ENCODE measurements around the gene ROBO1. TPM values are rescaled to one million over a fixed set of nuclear protein-coding genes. Genes with fewer than 3 reads are reported as not detected.
"Not testable (repeated sequence)": the region's sequence is repeated elsewhere in the genome, so short reads cannot be mapped to it uniquely, and the experiment has no call there.

Gene ROBO1
- total RNA-seq, 1 donor from 2014 or later, result 38.8 TPM

- no peak for DNase-seq (ENCODE audit: low spot score)
Measured at GRCh38 chr3:78701537-78701936, 1066.3 kb downstream of the ROBO1 start.

DNA sequence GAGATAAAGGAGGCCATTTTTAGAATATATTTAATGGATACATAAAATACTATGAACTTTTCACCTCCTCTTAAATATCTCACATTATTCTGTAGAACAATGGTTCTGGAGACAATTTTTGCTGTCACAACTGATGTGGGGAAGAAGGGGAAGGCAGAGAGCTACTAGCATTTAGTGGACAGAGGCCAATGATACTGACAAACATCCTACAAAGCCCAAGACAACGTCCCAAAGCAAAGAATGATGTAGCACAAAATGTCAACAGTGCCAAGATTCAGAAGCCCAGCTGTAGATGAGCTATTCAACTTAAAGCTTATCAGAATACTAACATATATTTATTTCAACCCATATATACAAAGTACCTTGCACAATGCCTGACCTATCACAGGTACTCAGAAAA is 1069.4 kb downstream of the ROBO1 start:
- no peak for DNase-seq (ENCODE audit: low spot score)

GRCh38 chr3:78697426-78697825 is 1070.4 kb downstream of the ROBO1 start:
- DNase-seq (ENCODE audit: low spot score), result no peak

DNA sequence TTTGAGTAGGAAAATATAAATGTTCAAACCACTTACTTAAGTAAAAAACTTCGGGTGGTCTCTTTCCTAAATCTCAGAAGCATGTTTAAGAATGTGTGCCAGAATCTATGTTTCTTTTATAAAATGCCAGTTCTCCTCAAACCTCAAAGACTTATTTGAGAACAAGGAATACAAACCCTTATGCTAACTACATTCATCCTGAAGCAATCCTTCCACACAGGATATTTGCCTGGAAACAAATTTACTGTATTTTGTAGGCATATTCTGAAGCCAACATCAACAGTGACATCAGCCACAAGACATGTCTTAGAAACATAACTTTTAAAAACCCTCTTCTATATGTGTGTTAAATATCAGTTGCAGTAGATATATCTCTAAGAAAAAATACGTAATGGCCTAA is 1077.0 kb downstream of the ROBO1 start:
- DNase-seq (ENCODE audit: low spot score), result no peak

DNA sequence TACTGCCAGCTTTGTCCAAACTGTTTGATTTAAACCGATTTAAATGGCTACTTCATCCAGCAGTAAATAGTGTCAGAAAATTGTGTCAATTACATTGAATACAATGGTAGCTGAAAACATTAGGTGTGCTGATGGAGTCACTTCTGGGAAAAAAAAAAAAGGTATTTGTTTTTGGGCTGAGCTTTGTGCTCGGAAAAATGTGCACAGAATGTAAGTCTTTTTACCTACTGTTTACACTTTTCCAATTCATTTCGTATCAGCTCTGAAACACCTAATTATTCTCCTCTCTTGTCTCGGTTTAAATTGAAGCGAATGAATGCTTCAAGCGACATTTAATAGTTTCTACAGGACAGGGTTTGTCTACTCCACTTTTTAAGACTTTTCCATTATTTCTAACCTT is 1078.4 kb downstream of the ROBO1 start:
- no peak for DNase-seq (ENCODE audit: low spot score)

DNA sequence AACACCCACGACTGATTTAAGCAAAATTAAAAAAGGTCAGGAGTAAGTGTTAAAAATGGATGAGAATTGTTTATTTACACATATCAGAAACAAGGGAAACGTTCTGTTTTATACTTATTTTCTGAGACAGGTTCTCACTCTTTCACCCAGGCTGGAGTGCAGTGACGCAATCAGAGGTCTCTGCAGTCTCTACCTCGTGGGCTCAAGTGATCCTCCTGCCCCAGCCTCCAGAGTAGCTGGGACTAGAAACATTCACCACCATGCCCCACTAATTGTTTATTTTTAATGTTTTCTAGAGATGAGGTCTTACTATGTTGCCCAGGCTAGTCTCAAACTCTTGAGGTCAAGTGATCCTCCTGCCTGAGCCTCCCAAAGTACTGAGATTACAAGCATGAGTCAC is 1080.3 kb downstream of the ROBO1 start:
- DNase-seq (ENCODE audit: low spot score), result no peak

DNA sequence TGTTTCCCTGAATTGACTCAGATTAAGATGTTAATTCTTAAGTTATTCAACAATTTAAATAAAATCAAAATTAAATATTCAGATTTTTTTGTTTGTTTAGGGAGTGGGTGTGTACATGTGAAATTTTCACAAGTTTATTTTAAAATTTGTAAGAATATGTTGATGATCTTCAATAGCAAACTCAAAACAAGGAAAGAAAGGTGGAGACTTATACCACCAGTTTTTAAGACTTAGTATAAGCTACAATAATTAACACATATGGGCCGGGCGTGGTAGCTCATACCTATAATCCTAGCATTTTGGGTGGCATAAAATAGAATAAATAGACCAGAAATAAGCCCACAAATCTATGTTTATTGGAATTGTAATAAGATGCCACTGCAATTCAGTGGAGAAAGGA is 1084.5 kb downstream of the ROBO1 start:
- DNase-seq (ENCODE audit: low spot score), result no peak

- not testable (repeated sequence) for DNase-seq (ENCODE audit: low spot score)
Measured at GRCh38 chr3:78675119-78675805, 1092.5 kb downstream of the ROBO1 start.

- no peak for DNase-seq (ENCODE audit: low spot score)
Measured at GRCh38 chr3:78670746-78671145, 1097.1 kb downstream of the ROBO1 start.

DNA sequence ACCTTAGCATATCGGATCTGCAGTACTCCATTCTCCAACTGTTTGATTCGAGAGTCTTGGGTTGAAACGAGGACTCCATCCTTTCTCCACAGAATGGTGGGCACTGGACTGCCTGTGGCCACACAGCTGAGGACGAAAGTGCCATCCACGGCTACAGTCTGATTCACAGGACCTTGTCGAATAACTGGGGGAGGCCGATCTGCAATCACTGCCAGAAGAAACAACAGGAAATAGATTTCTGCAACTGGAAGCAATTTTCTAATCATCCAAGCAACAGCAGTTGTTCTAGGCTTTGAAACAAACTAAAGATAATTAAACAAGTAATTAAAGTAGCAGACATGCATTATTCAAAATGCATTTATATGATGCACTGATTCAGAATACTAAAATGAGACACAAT is 1097.7 kb downstream of the ROBO1 start:
- DNase-seq (ENCODE audit: low spot score), result no peak

DNA sequence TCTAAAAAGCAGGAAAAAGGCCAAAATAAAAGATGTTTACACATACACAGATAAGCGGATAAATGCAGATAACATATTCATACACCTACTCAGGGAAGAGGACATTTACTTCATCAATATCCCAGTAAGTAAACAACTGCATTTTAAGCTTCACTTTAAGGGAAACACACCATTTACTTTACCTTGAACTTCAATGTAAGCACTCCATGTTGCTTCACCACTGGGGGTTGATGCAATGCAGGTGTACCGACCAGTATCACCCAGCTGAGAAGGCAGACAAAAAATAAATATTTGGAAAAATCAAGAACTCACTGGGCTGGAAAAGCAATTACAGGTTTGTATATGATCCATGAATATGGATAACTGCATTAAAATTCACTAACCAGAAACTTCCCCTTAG is 1099.5 kb downstream of the ROBO1 start:
- DNase-seq (ENCODE audit: low spot score), result no peak

GRCh38 chr3:78666470-78666800 is 1101.4 kb downstream of the ROBO1 start:
- DNase-seq (ENCODE audit: low spot score), result no peak

DNA sequence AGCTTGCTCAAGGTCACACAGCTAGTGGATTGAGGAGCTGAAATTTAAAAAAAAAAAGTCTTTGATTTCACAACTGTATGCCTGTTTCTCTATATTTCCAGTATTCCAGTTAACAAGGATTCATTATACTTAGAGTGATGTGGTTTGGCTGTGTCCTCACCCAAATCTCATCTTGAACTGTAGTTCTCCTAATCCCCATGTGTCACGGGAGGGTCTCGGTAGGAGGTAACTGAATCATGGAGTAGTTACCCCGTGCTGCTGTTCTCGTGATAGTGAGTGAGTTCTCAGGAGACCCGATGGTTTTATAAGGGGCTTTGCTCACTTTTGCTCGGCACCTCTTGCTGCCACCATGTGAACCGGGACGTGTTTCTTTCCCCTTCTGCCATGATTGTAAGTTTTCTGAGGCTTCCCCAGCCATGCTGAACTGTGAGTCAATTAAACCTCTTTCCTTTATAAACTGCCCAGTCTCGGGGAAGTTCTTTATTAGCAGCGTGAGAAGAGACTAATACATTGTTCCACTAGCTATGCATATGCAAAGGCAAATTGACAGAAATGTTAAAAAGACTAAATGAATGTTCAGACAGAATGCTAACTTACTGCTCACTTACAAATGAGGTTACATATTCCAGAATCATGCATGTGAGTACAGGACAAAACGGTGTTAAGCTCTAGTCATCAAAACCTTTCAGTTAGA is 1101.9 kb downstream of the ROBO1 start:
- no peak for DNase-seq (ENCODE audit: low spot score)

DNA sequence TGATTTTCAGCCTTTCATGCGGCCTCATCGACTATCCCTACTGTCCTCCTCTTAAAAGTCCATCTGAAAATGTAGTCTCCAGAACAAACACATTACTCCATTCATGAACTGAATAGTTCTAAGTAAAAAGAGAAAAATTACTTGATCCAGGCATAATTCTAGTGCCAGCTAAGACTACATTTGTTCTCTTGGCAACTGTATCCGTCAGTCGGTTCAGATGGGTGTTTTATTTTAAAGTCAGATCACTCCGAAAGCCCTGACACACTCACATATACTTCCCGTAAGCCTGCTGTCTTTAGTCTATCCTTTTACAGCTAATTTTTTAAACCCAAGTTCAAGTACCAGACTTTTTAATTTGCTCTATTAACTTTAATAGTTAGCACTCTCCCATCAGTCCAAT is 1102.7 kb downstream of the ROBO1 start:
- DNase-seq (ENCODE audit: low spot score), result no peak

- no peak for DNase-seq (ENCODE audit: low spot score)
Measured at GRCh38 chr3:78660957-78661356, 1106.8 kb downstream of the ROBO1 start.

GRCh38 chr3:78659386-78659987 is 1108.3 kb downstream of the ROBO1 start:
- no peak for DNase-seq (ENCODE audit: low spot score)

GRCh38 chr3:78647726-78648125 is 1120.1 kb downstream of the ROBO1 start:
- DNase-seq (ENCODE audit: low spot score), result no peak

DNA sequence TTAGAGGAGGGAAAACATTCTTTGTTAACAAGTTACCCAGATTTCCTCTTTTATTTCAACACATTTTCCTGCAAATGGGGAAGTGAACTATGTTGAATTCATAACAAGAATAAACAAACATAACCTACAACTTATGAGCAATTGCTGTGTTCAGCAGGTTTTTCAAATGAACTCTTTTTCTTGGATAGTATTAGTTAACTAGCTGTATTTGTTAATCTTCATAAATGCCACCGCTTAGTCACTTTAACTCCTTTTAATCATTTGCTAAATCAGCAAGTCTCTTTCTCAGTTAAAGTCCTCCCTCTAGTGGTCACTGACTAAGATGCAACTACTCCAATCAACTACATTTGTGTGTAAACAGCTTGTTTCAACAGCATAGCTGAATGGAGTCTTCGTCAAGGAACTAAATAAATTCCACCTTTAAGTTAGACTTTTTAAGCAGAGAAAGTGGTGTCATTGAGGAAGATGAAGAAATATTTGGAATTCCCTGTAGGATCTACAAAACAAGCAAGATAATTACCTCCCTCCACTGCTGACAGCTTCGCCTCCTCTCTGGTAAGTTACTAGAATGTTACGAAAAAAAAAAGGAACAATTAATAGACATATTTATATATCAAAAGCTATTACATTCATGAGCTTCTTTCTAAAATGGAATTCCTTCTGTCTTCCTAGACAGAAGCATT is 1122.0 kb downstream of the ROBO1 start:
- no peak for DNase-seq (ENCODE audit: low spot score)

GRCh38 chr3:78644847-78645246 is 1123.0 kb downstream of the ROBO1 start:
- no peak for DNase-seq (ENCODE audit: low spot score)

GRCh38 chr3:78642226-78643035 is 1125.4 kb downstream of the ROBO1 start:
- no peak for DNase-seq (ENCODE audit: low spot score)

DNA sequence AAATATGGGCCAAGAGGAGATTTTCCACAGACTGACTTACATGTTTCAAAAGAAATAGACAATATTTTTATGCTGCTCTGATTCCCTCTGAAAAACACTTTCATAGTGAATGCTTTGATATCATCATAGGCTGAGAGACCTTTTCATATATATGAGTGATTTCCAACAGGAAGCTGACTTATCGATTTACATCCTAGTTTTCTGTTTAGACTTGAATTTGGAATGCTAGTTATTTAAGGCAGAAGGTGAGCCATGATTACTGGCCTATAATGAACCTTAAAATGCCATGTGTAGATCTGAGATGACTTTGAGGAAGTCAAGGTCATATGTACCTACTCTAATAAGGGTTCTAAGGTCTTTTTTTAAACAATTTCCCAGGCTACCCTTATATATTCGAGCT is 1126.1 kb downstream of the ROBO1 start:
- no peak for DNase-seq (ENCODE audit: low spot score)

GRCh38 chr3:78634316-78634715 is 1133.5 kb downstream of the ROBO1 start:
- no peak for DNase-seq (ENCODE audit: low spot score)
